GM23338 (cell line): ENCODE results near the gene CCDC43. TPM values are rescaled to one million over a fixed set of nuclear protein-coding genes. Genes with fewer than 3 reads are reported as not detected.

Experiments
- polyA plus RNA-seq: library from polyadenylated mRNA; unstranded; fragments of >200 nt; fragmentation: Nextera tagmentation; extraction: Ambion mirVana; gene quantifications from 2 replicates; pipeline ENCODE4 v1.2.1, GENCODE V29; 2016
- small RNA-seq: library from RNA; depleted of rRNA; stranded (forward); fragments of <200 nt; gene quantifications from one replicate; pipeline ENCODE3, GENCODE V24; 2014; ENCODE audit warnings: low replicate concordance
- total RNA-seq: library from RNA; depleted of rRNA; stranded (reverse); fragments of >200 nt; shearing (Covaris generic); gene quantifications from 2 replicates; pipeline ENCODE4 v1.2.3, GENCODE V29; 2014; rRNA removed

CCDC43 gene
- total and polyA plus RNA-seq, 2 experiments from 2014 or later: 29.8 to 55.3 TPM

Small RNAs within 50 kb of the gene (small RNA-seq; reads per million reads assigned to genes)
- gene RN7SL819P: not detected
- not detected for gene SMCO4P1

Other genes starting within 250 kb of the CCDC43 start
- gene GPATCH8, start 186.4 kb downstream of the CCDC43 start, total RNA-seq: 44.4 and 52.2 TPM in 2 replicates
- 59.7 and 76.5 TPM in 2 replicates for gene GPATCH8, start 186.4 kb downstream of the CCDC43 start, polyA plus RNA-seq
- gene FZD2, start 132.3 kb downstream of the CCDC43 start, total RNA-seq: 7.6 and 14.8 TPM in 2 replicates
- gene FZD2, start 132.3 kb downstream of the CCDC43 start, polyA plus RNA-seq: 6.1 and 6.2 TPM in 2 replicates
- 17.2 and 23.8 TPM in 2 replicates for gene MEIOC, start 33.3 kb downstream of the CCDC43 start, total RNA-seq
- 2.1 and 3.2 TPM in 2 replicates for gene MEIOC, start 33.3 kb downstream of the CCDC43 start, polyA plus RNA-seq
- gene DBF4B, start 18.9 kb upstream of the CCDC43 start, total RNA-seq: 13.0 and 16.4 TPM in 2 replicates
- gene DBF4B, start 18.9 kb upstream of the CCDC43 start, polyA plus RNA-seq: 9.4 and 9.9 TPM in 2 replicates
- gene ADAM11, start 69.2 kb upstream of the CCDC43 start, total RNA-seq: 4.4 and 4.7 TPM in 2 replicates
- 0.54 and 0.55 TPM in 2 replicates for gene ADAM11, start 69.2 kb upstream of the CCDC43 start, polyA plus RNA-seq
- gene GJC1, start 140.5 kb upstream of the CCDC43 start, total RNA-seq: 87.8 and 99.2 TPM in 2 replicates
- gene GJC1, start 140.5 kb upstream of the CCDC43 start, polyA plus RNA-seq: 32.0 and 34.7 TPM in 2 replicates
- gene HIGD1B, start 158.1 kb upstream of the CCDC43 start, total RNA-seq: not detected in 2 replicates
- gene HIGD1B, start 158.1 kb upstream of the CCDC43 start, polyA plus RNA-seq: not detected in 2 replicates
- 196 and 203 TPM in 2 replicates for gene EFTUD2, start 209.7 kb upstream of the CCDC43 start, total RNA-seq
- gene EFTUD2, start 209.7 kb upstream of the CCDC43 start, polyA plus RNA-seq: 52.5 and 61.6 TPM in 2 replicates
- gene GFAP, start 225.7 kb upstream of the CCDC43 start, total RNA-seq: 4.0 and 5.1 TPM in 2 replicates
- gene GFAP, start 225.7 kb upstream of the CCDC43 start, polyA plus RNA-seq: 0.15 and 0.73 TPM in 2 replicates